Osteoblast (primary cell): Measurements from ENCODE around the gene GORASP2. TPM values are rescaled to one million over a fixed set of nuclear protein-coding genes. Genes with fewer than 3 reads are reported as not detected.

Experiments used
- DNase-seq: peaks from one replicate; pipeline ENCODE4 v3.0.0; 2011; ENCODE audit warnings: low spot score, mixed read lengths; ENCODE audit not compliant: insufficient read length; ENCODE audit errors: missing footprints
- H2AFZ ChIP-seq: 2 replicates; pipeline ENCODE4 v1.6.0; 2011; ENCODE audit warnings: mild to moderate bottlenecking, low read length
- H3K27ac ChIP-seq: 2 replicates; pipeline ENCODE4 v1.5.1; 2011; ENCODE audit warnings: mild to moderate bottlenecking, low read depth, low read length, moderate library complexity
- H3K27me3 ChIP-seq: 2 replicates; pipeline ENCODE4 v1.6.0; 2012; ENCODE audit warnings: mild to moderate bottlenecking, control low read depth, inconsistent platforms, low read length, moderate library complexity; ENCODE audit not compliant: insufficient read depth
- H3K36me3 ChIP-seq: 2 replicates; pipeline ENCODE4 v1.5.1; 2011; ENCODE audit warnings: mild to moderate bottlenecking, low read length, control low read depth, moderate library complexity; ENCODE audit not compliant: insufficient read depth
- H3K4me1 ChIP-seq: 2 replicates; pipeline ENCODE4 v1.5.1; 2011; ENCODE audit warnings: mild to moderate bottlenecking, low read length, control low read depth, moderate library complexity; ENCODE audit not compliant: insufficient read depth
- H3K4me2 ChIP-seq: 2 replicates; pipeline ENCODE4 v1.6.0; 2011; ENCODE audit warnings: mild to moderate bottlenecking, low read length; ENCODE audit not compliant: insufficient read depth
- H3K4me3 ChIP-seq: fragments of 200-600 bp; sonication (generic); 3 replicates; pipeline ENCODE4 v1.5.1; 2012; ENCODE audit warnings: mild to moderate bottlenecking, low read length, inconsistent platforms; ENCODE audit not compliant: insufficient read depth
- H3K79me2 ChIP-seq: 2 replicates; pipeline ENCODE4 v1.6.0; 2012; ENCODE audit warnings: mild to moderate bottlenecking, low read length, control low read depth, inconsistent platforms; ENCODE audit not compliant: insufficient read depth
- H3K9me3 ChIP-seq: 2 replicates; pipeline ENCODE4 v1.5.1; 2011; ENCODE audit warnings: low read depth, low read length, control low read depth
- H4K20me1 ChIP-seq: 2 replicates; pipeline ENCODE4 v1.6.0; 2012; ENCODE audit warnings: mild to moderate bottlenecking, low read length, control low read depth; ENCODE audit not compliant: insufficient read depth
- CTCF ChIP-seq: IDR thresholded peaks from 2 replicates; pipeline ENCODE4 v1.5.1; 2011; ENCODE audit warnings: mild to moderate bottlenecking, low read depth, low read length, moderate library complexity; ENCODE audit errors: extremely low read depth
- total RNA-seq: library from RNA; depleted of rRNA; stranded (reverse); fragments of >200 nt; gene quantifications from 2 replicates; pipeline ENCODE4 v1.2.3, GENCODE V29; 2012

Gene GORASP2
- total RNA-seq, 1 donor: 51.8 TPM

- Histone ChIP-seq H3K36me3 (no peaks in the 10 kb centered on the region), H2AFZ (no peak overlapping the region), H3K27ac (no peak overlapping the region), H3K4me2 (no peak overlapping the region), H3K4me3 (no peak overlapping the region), H3K27me3 (no peaks in the 10 kb centered on the region), H3K4me1 (peaks cover 6% of the 10 kb centered on the region), H4K20me1 (no peaks in the 10 kb centered on the region), H3K79me2 (no peaks in the 10 kb centered on the region), H3K9me3 (no peaks in the 10 kb centered on the region)
- TF ChIP-seq CTCF: no peak
- no peak for DNase-seq
Measured at GRCh38 chr2:170923799-170924198, 5.3 kb upstream of the GORASP2 start.

- Histone ChIP-seq H3K27ac (no peak overlapping the region), H3K36me3 (no peaks in the 10 kb centered on the region), H3K9me3 (no peaks in the 10 kb centered on the region), H3K4me3 (no peak overlapping the region), H3K4me1 (peaks cover 6% of the 10 kb centered on the region), H3K27me3 (no peaks in the 10 kb centered on the region), H2AFZ (no peak overlapping the region), H3K79me2 (peaks cover 9% of the 10 kb centered on the region), H4K20me1 (peaks cover 4% of the 10 kb centered on the region), H3K4me2 (no peak overlapping the region)
- DNase-seq: no peak
- TF ChIP-seq CTCF: no peak
Measured at GRCh38 chr2:170924969-170925368, 4.1 kb upstream of the GORASP2 start.

- Histone ChIP-seq H3K4me2 (no peak overlapping the region), H3K4me3 (no peak overlapping the region), H3K27ac (no peak overlapping the region), H4K20me1 (peaks cover 13% of the 10 kb centered on the region), H3K36me3 (no peaks in the 10 kb centered on the region), H3K4me1 (peaks cover 14% of the 10 kb centered on the region), H3K27me3 (no peaks in the 10 kb centered on the region), H2AFZ (no peak overlapping the region), H3K79me2 (peaks cover 19% of the 10 kb centered on the region), H3K9me3 (no peaks in the 10 kb centered on the region)
- TF ChIP-seq CTCF: no peak
- no peak for DNase-seq
Measured at GRCh38 chr2:170925923-170926322, 3.1 kb upstream of the GORASP2 start.

- Histone ChIP-seq H3K4me1 (peaks cover 22% of the 10 kb centered on the region), H3K4me2 (no peak overlapping the region), H3K27me3 (no peaks in the 10 kb centered on the region), H3K27ac (no peak overlapping the region), H3K9me3 (no peaks in the 10 kb centered on the region), H3K4me3 (no peak overlapping the region), H3K79me2 (peaks cover 28% of the 10 kb centered on the region), H4K20me1 (peaks cover 22% of the 10 kb centered on the region), H3K36me3 (no peaks in the 10 kb centered on the region), H2AFZ (no peak overlapping the region)
- TF ChIP-seq CTCF: no peak
- DNase-seq: no peak
Measured at GRCh38 chr2:170926743-170927297, 2.2 kb upstream of the GORASP2 start.
